ENCODE measurements around the gene RAPGEF1. TPM values are rescaled to one million over a fixed set of nuclear protein-coding genes. Genes with fewer than 3 reads are reported as not detected.

RAPGEF1 gene, protein sequence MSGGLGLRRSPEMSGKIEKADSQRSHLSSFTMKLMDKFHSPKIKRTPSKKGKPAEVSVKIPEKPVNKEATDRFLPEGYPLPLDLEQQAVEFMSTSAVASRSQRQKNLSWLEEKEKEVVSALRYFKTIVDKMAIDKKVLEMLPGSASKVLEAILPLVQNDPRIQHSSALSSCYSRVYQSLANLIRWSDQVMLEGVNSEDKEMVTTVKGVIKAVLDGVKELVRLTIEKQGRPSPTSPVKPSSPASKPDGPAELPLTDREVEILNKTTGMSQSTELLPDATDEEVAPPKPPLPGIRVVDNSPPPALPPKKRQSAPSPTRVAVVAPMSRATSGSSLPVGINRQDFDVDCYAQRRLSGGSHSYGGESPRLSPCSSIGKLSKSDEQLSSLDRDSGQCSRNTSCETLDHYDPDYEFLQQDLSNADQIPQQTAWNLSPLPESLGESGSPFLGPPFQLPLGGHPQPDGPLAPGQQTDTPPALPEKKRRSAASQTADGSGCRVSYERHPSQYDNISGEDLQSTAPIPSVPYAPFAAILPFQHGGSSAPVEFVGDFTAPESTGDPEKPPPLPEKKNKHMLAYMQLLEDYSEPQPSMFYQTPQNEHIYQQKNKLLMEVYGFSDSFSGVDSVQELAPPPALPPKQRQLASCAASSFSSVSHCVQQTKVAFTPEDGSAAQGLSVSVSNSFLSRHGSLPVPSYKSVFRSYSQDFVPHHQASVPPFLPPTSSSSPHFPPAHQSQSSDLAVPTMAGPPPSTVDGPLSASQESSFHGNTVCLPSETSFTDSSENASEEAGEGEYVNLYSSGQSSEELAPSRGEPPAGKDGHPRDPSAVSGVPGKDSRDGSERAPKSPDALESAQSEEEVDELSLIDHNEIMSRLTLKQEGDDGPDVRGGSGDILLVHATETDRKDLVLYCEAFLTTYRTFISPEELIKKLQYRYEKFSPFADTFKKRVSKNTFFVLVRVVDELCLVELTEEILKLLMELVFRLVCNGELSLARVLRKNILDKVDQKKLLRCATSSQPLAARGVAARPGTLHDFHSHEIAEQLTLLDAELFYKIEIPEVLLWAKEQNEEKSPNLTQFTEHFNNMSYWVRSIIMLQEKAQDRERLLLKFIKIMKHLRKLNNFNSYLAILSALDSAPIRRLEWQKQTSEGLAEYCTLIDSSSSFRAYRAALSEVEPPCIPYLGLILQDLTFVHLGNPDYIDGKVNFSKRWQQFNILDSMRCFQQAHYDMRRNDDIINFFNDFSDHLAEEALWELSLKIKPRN (N-terminal part only)
- 119 TPM for total RNA-seq
- long read RNA-seq, full-length matches to known transcripts, result 1 of 112 reads
- long read RNA-seq, partial matches to known transcripts, result 43 of 112 reads
- long read RNA-seq, other reads (novel, unspliced or antisense), result 68 of 112 reads

DNA sequence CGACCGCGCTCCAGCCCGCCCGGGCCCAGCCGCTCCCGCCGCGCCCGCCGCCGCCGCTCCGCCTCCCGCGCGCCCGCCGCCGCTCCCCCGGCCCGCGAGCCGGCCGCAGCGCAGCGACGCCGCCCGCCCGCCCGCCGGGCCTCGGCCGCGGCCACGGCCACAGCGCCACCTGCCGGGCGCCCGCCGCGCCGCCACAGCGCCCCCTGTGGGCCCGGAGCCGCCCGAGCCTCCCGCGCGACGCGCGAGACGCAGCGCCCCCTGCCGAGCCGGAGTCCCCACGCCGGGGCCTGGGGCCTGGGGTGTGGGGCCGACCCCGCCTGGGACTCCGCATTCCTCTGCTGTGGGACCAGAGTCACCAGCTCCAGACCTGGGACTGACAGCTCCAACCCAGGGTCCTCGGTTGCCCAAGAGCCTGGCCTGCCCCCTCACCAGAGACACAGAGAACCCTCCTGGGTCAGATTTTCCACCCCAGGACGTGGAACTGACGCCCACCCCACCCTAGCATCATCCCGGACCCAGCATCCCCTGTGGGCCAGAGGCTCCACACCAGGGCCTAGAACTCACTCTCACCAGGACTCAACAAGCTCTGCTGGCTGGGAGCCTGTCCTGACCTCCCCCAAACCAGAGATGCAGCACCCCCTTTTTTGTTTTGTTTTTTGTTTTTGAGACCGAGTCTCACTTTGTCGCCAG, at the start of gene RAPGEF1:
Gene RAPGEF1, minus strand, starts transcription at position 118 of the 690 bp plus-strand sequence. CDS start 246 bp downstream, outside the sequence.
- intact Hi-C loops (cut with DNase I), result loop anchor here (5.0 to 10.0 kb wide), 2 partner anchors 133 to 375 kb away; no protein-coding TSS in a partner anchor
- ATAC-seq (ENCODE audit: poor library complexity) (peak; percentile 80), DNase-seq (peak; percentile 85)

DNA sequence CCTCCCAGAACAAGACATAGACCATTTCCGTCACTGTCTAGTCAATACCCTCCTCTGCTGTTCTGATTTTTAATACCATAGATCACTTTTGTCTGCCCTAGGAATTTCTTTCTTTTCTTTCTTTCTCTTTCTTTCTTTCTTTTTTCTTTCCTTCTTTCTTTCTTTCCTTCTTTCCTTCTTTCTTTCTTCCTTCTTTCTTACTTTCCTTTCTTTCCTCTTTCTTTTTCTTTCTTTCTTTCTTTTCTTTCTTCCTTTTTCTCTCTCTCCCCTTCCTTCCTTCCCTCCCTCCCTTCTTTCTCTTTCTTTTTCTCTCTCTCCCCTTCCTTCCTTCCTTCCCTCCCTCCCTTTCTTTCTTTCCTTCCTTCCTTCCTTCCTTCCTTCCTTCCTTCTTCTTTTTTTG, 49.0 kb upstream of the RAPGEF1 start:
- DNase-seq (no peak), ATAC-seq (ENCODE audit: poor library complexity) (no peak)
- intact Hi-C loops (cut with DNase I), result no loop called here

DNA sequence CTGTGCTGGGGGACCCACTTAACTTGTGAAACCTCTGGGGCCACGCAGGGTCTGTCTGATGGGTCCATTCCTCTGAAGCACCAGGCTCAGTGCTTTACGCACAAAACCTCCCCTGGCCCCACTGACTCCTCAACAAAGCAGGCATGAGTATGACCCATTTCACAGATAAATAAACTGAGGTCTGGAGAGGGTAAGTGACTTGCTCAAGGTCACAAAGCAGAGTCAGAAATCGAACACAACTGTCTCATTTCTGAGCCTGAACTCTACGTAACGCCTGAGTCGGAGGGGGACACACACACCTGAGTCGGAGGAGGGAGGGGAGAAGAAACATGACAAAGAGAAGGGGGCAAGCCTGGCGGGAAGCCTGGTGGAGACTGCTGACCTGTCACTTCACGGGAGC, 48.0 kb upstream of the RAPGEF1 start:
- DNase-seq, result no peak
- intact Hi-C loops (cut with DNase I), result no loop called here
- no peak for ATAC-seq (ENCODE audit: poor library complexity)

DNA sequence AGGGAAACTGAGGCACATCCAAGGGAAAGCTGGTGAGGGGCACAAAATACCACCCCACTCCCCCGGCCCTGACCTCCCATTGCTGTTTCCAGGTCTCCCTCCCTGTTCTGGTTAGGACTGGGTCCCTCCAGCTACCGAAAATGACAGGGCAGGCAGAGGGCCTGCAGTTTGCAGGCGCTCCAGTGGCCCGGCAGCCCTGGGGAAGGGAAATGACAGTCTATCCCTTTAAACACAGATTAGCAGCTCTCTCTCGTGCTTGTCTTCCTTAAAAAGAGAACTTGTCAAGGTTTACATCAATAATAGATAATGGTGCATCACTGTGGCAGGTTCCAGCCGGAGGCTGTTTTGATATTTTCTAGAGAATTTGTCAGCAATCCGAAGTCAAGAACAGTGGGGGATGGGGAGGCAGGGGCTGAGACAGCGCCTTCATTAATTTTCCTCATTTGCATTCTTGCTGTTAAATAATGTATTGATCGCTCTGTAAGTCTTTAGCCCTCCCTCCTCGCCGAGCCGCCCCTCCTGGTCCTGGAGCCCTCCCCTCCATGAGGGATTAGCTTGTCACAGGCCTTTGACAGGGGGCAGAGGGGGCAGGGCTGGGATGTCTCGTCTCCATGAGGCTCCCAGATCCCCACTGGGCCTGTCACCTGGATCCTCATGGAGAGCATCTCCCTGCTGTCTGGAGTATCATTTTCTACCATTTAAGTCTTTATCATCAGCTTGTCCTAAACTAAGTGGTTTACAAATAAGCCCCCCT, 45.0 kb upstream of the RAPGEF1 start:
- ATAC-seq (ENCODE audit: poor library complexity) (no peak), DNase-seq (no peak)
- intact Hi-C loops (cut with DNase I), result no loop called here

DNA sequence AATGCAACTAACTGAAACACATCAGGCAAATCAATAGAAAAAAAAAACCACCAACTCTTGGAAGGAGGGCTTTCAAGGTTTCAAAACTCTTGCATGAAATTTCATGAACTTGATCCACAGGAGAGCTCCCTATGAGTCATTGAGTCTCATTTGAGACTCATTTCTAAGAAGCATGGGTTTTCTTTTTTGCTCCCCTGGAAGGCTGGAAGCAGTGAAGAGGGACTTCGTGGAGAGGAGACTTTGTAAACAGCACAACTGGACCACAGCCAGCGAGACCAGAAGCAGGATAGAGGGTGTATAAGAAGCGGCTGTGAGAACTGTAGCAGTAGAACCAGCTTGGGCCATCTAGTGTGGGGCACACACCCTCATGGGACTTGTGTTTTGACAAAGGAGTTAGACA, 41.2 kb upstream of the RAPGEF1 start:
- intact Hi-C loops (cut with DNase I), result no loop called here
- no peak for DNase-seq
- no peak for ATAC-seq (ENCODE audit: poor library complexity)

DNA sequence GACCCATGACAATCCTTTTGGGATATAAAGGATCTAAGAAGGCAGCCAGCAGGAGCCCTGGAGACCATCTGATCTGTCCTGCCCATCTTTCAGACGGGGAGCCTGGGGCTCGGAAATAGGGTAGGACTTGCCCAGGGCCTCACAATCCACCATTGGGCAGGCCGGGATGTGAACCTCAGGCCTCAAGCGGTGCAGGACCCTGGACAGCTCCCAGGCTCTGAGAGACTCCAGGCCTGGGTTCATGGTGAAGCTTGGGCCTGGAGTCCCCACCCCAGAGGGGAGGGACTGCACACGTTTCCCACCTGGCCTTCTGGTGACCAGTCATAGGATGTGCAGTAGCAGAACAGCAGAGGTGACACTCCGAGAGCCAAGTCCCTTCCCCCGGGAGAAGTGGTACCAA, 36.6 kb upstream of the RAPGEF1 start:
- DNase-seq (no peak), ATAC-seq (ENCODE audit: poor library complexity) (no peak)
- intact Hi-C loops (cut with DNase I), result no loop called here

DNA sequence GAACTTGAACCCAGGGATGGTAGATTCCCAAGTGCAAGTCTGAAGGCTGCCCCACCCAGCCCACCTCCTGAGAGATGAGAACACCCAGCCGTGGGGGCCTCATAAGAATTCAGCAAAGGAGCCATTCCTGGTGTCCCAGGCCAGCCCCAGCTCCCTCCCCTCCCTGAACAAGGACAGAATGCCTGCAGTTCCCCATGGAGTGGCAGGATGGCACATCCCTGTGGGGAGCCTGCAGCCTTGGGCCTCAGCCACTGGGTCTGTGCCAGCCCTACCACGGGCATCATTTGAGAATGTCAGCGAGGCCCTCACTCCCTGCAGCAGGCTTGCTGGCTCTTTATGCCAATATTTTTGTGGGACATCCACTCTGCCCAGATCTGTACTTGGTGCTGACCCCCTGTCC, 36.2 kb upstream of the RAPGEF1 start:
- ATAC-seq (ENCODE audit: poor library complexity), result no peak
- DNase-seq, result no peak
- intact Hi-C loops (cut with DNase I), result no loop called here

DNA sequence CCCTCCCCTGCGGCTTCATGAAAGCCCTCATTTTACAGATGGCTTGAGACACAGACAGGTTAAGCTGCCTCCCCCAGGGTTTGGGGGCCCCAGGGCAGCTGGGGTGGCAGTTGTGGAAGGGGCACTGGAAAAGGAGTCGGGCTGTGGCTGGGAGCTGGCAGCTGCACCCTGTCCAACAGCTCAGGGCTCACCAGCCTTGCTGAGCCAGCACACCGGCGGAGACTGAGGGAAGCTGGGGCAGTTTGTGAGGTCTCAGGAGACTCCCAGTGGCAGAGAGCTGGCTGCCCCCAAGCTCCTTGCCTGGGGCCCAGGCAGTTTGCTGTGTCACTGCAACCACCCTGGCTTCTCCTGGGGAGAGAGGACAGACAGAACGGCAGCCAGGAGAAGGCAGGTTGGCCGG, 34.8 kb upstream of the RAPGEF1 start:
- intact Hi-C loops (cut with DNase I), result no loop called here
- DNase-seq (no peak), ATAC-seq (ENCODE audit: poor library complexity) (no peak)

DNA sequence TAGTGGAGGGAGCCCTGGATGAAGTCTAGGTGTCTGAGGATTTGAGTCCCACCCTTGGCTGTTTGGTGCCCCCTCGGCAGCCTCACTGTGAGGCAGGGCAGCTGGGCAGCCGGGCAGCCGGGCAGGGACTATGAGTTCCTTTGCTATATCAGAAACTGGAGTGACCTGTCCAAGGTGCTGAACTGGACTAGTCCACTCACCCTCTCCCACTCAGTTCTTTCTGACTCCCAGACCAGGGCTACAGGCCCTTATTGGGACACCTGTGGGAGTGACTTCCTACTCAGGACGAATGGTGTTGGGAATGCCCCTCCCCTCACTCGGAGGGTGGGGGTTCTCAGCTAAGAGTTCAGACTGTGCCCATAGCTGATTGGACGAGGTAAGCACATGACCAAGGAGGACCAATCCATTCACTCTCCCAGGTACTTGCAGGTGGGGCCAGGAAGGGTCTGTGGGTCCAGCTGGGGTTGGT, 34.1 kb upstream of the RAPGEF1 start:
- no peak for DNase-seq
- intact Hi-C loops (cut with DNase I), result no loop called here
- ATAC-seq (ENCODE audit: poor library complexity), result peak; percentile 75

DNA sequence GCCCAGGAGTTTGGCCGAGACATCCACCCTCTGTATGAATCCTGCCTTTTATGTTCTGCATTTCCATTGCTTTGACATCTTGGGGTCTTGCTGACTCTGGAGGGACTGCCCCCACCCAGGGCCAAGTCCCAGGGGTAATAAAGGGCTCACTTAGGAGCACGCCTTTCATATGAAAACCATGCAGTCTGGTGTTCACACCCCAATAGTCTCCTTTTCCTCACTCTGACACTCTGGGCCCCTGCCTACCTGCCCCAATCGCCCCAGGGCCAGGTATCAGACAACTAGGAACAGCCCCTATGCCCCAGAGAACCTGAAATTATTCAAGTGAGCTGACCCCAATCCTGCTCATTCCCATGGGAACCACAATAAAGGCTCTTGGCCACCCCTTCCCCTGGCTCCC, 33.1 kb upstream of the RAPGEF1 start:
- no peak for DNase-seq
- intact Hi-C loops (cut with DNase I), result no loop called here
- no peak for ATAC-seq (ENCODE audit: poor library complexity)

DNA sequence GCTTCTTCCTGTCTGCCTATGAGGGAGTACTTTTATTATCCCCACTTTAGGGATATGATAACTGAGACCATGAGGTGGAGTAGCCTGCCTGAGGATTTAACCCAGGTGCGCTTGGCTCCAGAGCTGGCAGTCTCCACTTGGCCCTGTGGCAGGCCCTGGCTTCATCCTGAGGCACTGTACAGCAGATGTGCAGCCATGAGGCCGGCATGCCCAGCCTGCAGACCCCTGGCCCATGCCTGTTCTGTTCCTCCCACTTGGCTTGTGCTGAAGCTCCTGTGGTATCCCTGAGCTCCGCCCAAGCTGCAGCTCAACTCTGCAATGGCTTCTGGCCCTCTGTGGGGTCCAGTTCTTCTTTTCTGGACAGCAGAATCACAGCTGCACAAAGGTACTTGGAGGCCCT, 31.8 kb upstream of the RAPGEF1 start:
- intact Hi-C loops (cut with DNase I), result no loop called here
- DNase-seq (no peak), ATAC-seq (ENCODE audit: poor library complexity) (no peak)

DNA sequence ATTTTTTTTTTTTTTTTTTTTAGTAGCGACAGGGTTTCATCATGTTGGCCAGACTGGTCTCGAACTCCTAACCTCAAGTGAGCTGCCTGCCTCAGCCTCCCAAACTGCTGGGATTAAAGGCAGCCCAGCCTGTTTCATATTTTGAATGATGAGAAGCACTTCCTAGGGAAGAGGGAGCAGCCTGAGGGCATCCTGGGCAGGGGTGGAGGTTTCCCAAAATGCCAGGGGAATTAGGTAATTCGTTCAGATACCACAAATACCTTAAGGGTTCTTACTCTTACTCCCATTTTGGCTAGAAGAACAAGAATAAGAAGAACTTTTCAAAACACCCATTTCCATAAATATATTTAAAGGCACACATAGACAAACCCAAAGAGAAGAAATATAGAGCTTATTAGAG, 29.5 kb upstream of the RAPGEF1 start:
- DNase-seq (no peak), ATAC-seq (ENCODE audit: poor library complexity) (no peak)
- intact Hi-C loops (cut with DNase I), result no loop called here

DNA sequence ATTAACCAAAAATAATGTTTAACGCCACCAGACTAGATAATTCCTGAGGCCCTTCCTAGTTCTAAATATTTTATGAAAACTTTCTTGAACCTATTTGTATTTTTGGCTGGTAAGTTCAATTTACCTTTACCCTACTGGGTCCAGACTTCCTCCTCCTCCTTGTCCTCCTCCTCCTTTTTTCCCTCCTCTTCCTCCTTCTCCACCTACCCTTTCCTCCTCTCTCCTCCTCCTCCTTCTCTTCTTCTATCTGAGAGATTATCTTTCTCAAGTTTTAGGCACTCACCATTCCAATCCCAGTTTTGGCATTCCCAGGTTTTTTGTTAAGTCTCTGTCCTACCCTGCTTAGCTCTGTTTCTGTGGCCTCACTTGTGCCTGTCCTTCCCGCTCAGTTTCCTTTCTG, 24.7 kb upstream of the RAPGEF1 start:
- intact Hi-C loops (cut with DNase I), result loop anchor here (5.0 kb wide), 2 partner anchors 473 to 488 kb away; no protein-coding TSS in a partner anchor
- ATAC-seq (ENCODE audit: poor library complexity) (no peak), DNase-seq (no peak)

DNA sequence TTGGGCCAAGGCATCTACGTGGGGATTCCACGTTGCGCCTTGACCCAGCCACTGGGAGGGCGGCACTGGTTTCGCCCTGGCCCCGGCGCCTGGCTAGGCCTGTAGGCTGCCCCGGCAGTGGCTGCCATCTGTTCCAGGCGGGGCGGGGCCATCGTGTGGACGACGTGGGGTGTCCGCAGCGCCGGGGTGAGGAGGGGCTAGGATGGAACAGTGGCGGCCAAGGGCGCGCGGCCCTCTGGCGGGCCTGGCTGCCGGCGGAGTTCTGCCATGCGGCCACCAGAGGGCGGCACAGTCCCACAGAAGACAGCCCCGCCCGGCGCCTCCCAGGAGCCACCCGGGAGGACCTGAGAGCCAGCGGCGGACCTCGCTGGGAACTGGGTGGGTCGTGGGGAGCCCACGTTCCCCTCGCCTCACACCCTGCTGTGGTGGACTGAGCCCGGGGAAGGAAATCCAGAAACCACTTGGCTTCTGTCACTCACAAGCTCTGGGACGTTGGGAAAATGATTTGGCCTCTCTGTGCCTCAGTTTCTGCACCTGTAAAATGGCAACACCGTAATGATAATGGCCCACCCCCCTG, 22.6 kb upstream of the RAPGEF1 start:
- peak; percentile 99 for ATAC-seq (ENCODE audit: poor library complexity)
- intact Hi-C loops (cut with DNase I), result loop anchor here (5.0 kb wide), 2 partner anchors 475 to 490 kb away; no protein-coding TSS in a partner anchor

DNA sequence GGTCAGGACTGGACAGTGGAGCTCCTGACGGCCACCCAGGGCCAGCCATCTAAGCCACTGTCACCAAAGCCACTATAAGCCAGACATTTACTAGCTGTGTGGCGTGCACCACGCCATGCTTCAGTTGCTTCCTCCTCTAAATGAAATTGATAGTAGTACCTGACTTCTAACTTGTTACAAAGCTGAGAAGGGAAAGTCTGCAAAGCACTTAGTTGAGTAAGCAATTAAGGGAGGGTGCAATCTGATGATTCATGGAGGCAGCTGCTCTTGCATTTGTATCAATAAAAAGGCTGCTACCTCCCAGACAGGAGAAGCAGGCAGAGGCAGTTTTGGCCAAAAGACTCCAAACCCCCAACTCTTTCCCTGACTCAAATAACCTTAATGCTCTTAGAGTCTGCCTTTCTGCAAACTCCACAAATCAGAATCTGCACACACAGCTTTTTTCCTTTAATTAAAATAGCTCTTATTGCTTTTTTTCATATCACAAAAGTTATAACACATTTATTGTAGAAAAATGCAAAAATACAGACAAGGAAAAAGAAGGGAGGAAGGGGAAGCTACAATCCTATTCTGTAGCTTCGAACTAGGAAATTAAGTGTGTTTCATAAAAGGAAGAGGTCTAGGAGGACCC, 19.3 kb upstream of the RAPGEF1 start:
- intact Hi-C loops (cut with DNase I), result loop anchor here (5.0 kb wide), 1 partner anchor 503 kb away; no protein-coding TSS in a partner anchor
- ATAC-seq (ENCODE audit: poor library complexity), result no peak
- no peak for DNase-seq

More for the DNA sequence above, 22.6 kb upstream of the RAPGEF1 start:
- peak; percentile 84 for DNase-seq

DNA sequence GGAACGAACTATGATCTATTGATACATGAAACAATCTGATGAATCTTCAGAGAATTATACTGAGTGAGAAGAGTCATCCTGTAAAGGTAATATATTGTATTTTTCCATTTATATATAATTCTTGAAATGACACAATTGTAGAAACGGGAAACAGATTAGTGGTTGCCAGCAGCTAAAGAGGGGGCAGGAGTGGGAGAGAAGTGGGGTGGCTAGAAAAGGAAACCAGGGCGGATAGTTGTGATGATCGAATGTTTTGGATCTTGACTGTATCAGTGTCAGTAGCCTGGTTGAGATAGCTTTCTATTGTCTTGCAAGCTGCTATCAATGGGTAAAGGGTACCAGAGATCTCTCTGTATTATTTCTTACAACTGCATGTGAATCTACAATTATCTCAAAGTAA, 17.7 kb upstream of the RAPGEF1 start:
- ATAC-seq (ENCODE audit: poor library complexity) (no peak), DNase-seq (no peak)
- intact Hi-C loops (cut with DNase I), result loop anchor here (5.0 kb wide), 1 partner anchor 505 kb away; no protein-coding TSS in a partner anchor
